IgD-negative memory B cell (primary cell): ENCODE measurements around the gene TOPAZ1. TPM values are rescaled to one million over a fixed set of nuclear protein-coding genes. Genes with fewer than 3 reads are reported as not detected.

ENCODE experiments used
- H3K27ac Mint-ChIP-seq, 3 donors: one replicate each; pipeline ENCODE4 v1.8.0; 2020 to 2022; ENCODE audit warnings: mild to moderate bottlenecking in 3 of 3, mixed read lengths in 3 of 3, moderate library complexity in 1 of 3
- H3K27me3 Mint-ChIP-seq: one replicate; pipeline ENCODE4 v1.8.0; 2021; ENCODE audit warnings: mixed read lengths
- H3K36me3 Mint-ChIP-seq: one replicate; pipeline ENCODE4 v1.8.0; 2020; ENCODE audit warnings: mild to moderate bottlenecking, mixed read lengths
- H3K4me1 Mint-ChIP-seq, 3 donors: one replicate each; pipeline ENCODE4 v1.8.0; 2020 to 2022; ENCODE audit warnings: mixed read lengths in 3 of 3, mild to moderate bottlenecking in 1 of 3
- H3K4me3 Mint-ChIP-seq, 4 donors: one replicate each; pipeline ENCODE4 v1.8.0; 2020 to 2022; ENCODE audit warnings: mild to moderate bottlenecking in 4 of 4, mixed read lengths in 4 of 4, moderate library complexity in 3 of 4
- H3K9me3 Mint-ChIP-seq, 3 donors: one replicate each; pipeline ENCODE4 v1.8.0; 2020 to 2021; ENCODE audit warnings: mixed read lengths in 3 of 3, mild to moderate bottlenecking in 1 of 3
- polyA plus RNA-seq: library from polyadenylated mRNA; unstranded; fragments of 300-500 nt; fragmentation: Illumina TruSeq; gene quantifications from one replicate; pipeline ENCODE4 v1.2.3, GENCODE V29; 2021

TOPAZ1 gene
- not detected for polyA plus RNA-seq

DNA sequence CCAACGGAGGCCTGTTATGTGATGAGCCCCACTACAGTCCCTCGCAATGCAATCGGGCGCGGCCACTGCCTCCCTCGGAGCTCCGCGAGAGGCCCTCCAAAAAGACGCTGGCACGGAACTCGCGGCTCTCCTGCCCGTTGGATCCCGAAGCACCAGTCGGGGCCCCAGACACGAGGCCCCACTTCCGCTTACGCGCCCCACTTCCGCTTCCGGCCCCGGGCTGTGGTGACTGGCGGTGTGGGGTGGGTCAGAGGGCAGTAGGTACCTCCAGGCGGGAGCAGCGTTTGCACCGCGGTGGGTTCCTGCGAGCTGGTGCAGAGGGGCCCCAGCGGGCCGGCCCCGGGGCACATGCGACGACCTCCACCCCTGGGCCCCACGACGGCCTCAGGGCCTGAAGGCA, at the start of gene TOPAZ1:
TOPAZ1 (plus strand) TSS at position 181 of the 400 bp plus-strand sequence; CDS start at position 349, 168 bp downstream.
- H3K27ac Mint-ChIP-seq, result no peak within 1 kb of the TSS
- peak within 1 kb of the TSS in 1 of 4 donors; percentile 18 for H3K4me3 Mint-ChIP-seq
- H3K36me3 Mint-ChIP-seq, result no peaks in the 10 kb centered on the region
- peaks cover 3% of the 10 kb centered on the region for H3K27me3 Mint-ChIP-seq
- peaks cover 0 to 1% (median 0%) of the 10 kb centered on the region in 3 donors for H3K9me3 Mint-ChIP-seq
- H3K4me1 Mint-ChIP-seq, result no peaks in the 10 kb centered on the region

DNA sequence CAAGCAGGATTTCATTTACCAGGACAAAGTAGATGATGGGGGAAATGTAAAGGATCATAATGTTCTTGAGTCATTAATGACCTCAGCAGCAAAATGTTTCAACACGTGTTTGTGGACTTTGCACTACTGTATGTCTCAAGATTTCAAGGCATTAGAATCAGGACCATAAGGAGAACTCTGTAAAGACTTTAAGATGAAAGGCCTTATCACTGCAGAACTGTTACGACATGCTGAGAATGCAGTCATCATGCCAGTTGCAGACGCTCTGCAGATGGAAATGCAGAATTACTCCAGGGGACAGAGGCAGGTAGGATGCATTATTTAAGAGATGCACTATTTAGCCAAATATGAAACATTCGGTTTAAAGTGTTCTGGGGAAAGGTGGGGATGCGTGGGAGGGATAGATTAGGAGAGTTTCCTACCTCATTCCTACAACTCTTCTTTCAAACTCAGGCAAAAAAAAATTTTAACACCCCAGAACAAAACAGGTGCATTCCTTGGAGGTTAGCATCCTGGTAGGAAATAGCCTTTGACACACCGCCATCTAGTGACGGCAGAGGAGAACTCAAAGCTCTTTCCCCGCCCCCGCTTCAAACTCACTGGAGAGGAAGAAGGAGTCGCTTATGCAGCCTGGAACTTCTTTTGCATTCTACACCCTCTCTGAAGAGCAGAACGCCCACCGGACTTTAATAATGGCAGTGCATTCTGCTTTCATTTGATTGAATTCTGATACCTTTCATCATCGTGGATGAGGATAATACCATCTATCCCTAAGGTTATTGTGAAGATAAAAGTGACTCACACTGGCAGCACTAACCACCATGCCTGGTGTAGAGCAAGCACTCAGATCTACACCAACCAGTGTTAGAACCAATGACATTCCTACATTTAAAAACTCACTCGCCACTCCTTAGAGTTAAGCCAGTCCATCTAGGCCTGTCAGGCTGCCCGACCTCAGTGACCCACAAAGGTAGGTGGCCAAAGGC, 43.1 kb upstream of the TOPAZ1 start:
- Mint-ChIP-seq H3K4me1 (no peaks in the 10 kb centered on the region), H3K27ac (no peak overlapping the region), H3K27me3 (peaks cover 4% of the 10 kb centered on the region), H3K36me3 (peaks cover 1% of the 10 kb centered on the region), H3K9me3 (no peaks in the 10 kb centered on the region), H3K4me3 (no peak overlapping the region)

DNA sequence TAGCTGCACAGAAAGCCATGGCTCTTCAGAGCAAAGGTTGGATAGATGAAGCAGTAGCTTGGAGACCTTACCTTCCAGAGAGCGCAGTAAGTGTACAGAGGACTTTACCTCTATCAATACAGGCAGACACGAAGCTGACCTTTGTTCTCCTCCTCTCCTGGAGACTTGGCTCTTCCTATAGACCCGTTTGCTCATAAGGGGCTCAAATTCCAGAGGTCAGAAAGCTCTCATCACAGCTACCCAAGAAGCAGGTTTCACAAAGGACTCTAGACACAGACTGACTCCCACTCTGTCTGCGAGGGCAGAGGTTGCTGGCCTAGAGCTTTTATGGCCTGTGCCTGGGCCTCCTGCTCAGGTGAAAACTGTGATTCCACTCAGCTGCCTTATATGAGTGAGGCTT, 35.4 kb upstream of the TOPAZ1 start:
- H3K4me3 Mint-ChIP-seq, result no peak overlapping the region
- no peak overlapping the region for H3K27ac Mint-ChIP-seq
- no peaks in the 10 kb centered on the region for H3K4me1 Mint-ChIP-seq
- H3K27me3 Mint-ChIP-seq, result peaks cover 24% of the 10 kb centered on the region
- no peaks in the 10 kb centered on the region for H3K9me3 Mint-ChIP-seq
- H3K36me3 Mint-ChIP-seq, result no peaks in the 10 kb centered on the region

DNA sequence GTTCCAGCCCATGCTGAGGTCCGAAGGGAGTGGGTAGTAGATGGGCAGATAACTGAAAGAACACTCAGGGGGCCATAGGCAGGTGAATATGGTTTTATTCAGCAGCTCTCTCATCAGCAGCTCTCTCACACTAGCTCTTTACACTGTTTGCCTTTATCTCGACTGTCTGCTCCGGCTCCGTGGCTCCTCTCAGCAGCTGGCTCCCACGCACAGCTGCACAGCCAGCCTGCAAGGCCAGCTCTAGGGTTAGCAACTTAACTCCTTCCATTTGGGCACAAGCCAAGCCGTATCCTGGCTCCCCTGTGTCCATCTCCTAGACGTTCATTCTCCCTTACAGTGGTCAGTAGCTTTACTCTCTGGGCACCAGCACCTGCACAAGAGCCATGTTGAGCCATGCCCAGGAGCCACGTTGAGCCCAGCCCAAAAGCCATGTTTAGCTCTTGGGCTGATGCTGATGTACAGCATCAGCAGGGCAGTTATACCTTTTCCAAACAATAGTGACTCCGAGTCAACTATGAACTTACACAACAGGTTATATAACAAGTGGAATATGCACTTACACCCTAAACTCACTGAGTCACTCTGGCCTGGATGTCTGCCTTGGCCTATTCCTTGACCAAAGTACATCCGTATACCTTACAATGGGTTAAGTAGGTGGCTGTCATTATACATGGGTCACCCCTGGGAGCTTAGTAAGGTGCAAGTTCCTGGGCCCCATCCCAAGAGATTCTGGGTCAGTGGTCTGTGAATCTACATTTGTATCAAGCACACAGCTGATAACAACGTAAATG, 34.6 kb upstream of the TOPAZ1 start:
- Mint-ChIP-seq H3K4me1 (no peaks in the 10 kb centered on the region), H3K27me3 (peaks cover 27% of the 10 kb centered on the region), H3K27ac (no peak overlapping the region), H3K4me3 (peak overlapping the region in 1 of 4 donors; percentile 20), H3K9me3 (no peaks in the 10 kb centered on the region), H3K36me3 (no peaks in the 10 kb centered on the region)

DNA sequence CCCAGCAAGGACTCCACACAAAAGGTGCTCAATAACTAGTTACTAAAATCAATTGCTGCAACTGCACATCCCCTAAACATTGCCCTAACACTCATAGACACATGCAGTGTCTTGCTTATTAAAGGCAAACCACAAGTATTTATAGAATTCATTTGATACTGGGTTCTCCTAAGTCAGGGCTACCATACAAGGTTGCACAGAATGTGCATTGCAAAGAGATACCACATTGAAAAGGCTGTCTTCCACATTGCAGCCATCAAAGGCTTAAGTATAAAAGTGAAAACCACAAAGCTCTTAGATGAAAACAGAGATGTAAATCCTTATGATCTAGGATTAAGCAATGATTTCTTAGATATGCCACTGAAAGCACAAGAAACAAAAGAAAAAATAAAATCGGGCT, 33.6 kb upstream of the TOPAZ1 start:
- no peak overlapping the region for H3K27ac Mint-ChIP-seq
- H3K4me3 Mint-ChIP-seq, result no peak overlapping the region
- H3K9me3 Mint-ChIP-seq, result no peaks in the 10 kb centered on the region
- H3K36me3 Mint-ChIP-seq, result no peaks in the 10 kb centered on the region
- H3K4me1 Mint-ChIP-seq, result no peaks in the 10 kb centered on the region
- H3K27me3 Mint-ChIP-seq, result peaks cover 27% of the 10 kb centered on the region

DNA sequence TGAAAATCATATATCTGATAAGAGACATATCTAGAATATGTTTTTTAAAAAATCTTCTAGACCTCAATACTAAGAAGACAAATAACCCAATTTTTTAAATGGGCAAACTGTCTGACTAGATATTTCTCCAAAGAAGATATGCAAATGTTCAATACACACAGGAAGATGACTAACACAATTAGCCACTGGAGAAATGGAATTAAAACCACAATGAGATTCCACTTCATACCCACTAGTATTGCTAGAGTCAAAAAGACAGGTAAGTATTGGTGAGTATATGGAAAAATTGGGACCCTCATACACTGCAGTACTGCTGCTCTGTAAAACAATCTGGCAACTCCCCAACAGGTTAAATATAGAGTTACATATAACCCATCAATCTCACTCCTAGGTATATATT, 33.1 kb upstream of the TOPAZ1 start:
- Mint-ChIP-seq H3K9me3 (no peaks in the 10 kb centered on the region), H3K27me3 (peaks cover 28% of the 10 kb centered on the region), H3K4me1 (no peaks in the 10 kb centered on the region), H3K36me3 (no peaks in the 10 kb centered on the region), H3K27ac (no peak overlapping the region), H3K4me3 (no peak overlapping the region)

DNA sequence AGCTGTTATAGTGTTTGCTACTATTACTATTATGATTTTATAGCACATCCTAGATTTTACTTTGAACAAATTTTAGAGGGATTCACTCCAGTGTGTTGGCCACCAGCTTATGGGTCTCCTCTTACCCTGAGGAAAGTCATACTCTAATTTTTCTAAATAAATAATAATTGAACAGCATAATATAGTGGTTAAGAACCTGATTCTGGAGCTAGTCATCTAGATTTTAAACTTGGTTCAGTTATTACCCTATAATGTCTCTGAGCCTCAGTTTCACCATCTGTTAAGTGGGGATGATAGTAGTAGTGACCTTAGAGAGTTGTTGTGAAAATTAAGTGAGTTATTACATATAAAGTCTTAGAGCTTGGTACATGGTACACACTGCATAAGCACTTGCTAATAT, 30.7 kb upstream of the TOPAZ1 start:
- Mint-ChIP-seq H3K9me3 (peaks cover 0 to 11% (median 3%) of the 10 kb centered on the region in 3 donors), H3K36me3 (no peaks in the 10 kb centered on the region), H3K27me3 (peaks cover 14% of the 10 kb centered on the region), H3K4me1 (no peaks in the 10 kb centered on the region), H3K4me3 (no peak overlapping the region), H3K27ac (no peak overlapping the region)

DNA sequence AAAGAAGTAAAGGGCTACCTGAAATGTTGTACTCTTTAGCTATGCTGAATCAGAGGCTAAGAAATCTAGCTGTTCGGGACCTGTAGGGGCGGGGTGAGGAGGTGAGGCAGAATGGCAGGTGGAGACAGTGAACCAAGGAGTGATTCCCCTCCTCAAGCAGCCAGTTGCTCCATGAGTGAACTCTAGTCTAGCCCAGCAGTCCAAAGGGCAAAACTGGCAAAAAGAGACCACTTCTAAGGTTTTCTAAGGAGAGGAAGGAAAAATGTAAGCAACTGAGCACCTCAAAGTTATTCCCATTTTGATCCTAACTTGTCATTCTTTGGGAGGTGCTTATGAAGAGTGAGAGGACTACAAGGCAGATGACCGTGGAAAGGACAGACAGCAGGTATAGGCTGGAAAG, 19.3 kb upstream of the TOPAZ1 start:
- Mint-ChIP-seq H3K27ac (no peak overlapping the region), H3K27me3 (peaks cover 22% of the 10 kb centered on the region), H3K4me1 (no peaks in the 10 kb centered on the region), H3K36me3 (no peaks in the 10 kb centered on the region), H3K4me3 (no peak overlapping the region), H3K9me3 (peaks cover 0 to 4% (median 0%) of the 10 kb centered on the region in 3 donors)

DNA sequence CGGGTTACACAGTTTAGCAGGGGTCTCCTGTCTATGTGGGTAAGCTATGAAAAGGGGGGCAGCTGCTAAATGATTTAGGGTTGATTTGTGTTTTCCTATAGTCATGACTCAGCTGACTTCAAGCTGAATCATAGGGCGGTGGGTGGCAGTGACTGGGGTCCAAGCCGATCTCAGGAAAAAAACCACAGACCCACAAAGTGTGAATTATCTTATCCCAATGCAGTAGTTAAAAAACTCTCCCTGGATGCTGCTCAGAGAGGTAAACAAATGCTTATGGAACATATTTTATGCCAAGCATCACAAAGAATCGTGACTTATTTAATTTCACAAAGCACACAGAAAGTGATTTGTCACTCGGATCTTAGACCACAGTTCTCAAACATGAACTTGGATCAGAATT, 18.4 kb upstream of the TOPAZ1 start:
- Mint-ChIP-seq H3K4me1 (no peaks in the 10 kb centered on the region), H3K9me3 (peaks cover 0 to 2% (median 0%) of the 10 kb centered on the region in 3 donors), H3K36me3 (no peaks in the 10 kb centered on the region), H3K4me3 (no peak overlapping the region), H3K27ac (no peak overlapping the region), H3K27me3 (peaks cover 22% of the 10 kb centered on the region)

DNA sequence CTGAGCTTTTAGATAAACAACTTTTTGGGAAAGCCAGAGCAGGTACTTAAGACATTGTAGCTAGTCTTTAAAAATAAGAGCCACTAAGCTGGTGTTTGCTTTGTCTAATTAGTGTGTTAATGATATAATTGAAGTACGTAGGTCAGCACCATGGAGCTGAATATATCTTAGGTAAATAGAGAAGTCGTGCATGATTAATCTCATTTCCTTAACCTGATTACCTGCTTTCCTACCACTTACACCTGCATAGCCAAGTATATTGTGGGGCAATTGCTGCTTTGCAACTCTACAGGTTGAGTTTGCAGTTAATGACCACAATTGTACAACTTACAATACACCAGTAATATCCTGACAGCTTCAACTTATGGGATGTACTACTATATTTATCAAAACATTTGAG, 17.6 kb upstream of the TOPAZ1 start:
- peaks cover 22% of the 10 kb centered on the region for H3K27me3 Mint-ChIP-seq
- no peak overlapping the region for H3K4me3 Mint-ChIP-seq
- no peak overlapping the region for H3K27ac Mint-ChIP-seq
- H3K4me1 Mint-ChIP-seq, result no peaks in the 10 kb centered on the region
- H3K36me3 Mint-ChIP-seq, result no peaks in the 10 kb centered on the region
- H3K9me3 Mint-ChIP-seq, result no peaks in the 10 kb centered on the region

DNA sequence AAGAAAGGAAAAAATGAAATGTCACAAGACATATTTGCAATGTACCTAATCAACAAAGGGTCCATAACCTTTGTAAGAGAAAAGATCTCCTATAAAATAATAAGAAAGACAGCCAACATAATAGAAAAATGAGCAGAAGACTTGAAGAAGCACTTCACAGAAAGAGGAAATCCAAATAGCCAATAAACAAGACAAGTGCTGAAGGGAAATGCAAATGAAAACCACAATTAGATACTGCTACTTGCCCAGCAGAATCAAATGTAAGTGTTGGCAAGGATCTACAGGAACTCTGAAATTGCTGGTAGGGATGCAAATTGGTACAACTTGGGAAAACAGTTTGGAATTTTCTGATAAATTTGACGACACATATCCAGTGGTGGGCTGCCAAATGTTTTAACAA, 15.1 kb upstream of the TOPAZ1 start:
- Mint-ChIP-seq H3K4me1 (no peaks in the 10 kb centered on the region), H3K4me3 (no peak overlapping the region), H3K36me3 (no peaks in the 10 kb centered on the region), H3K27ac (no peak overlapping the region), H3K27me3 (peaks cover 19% of the 10 kb centered on the region), H3K9me3 (no peaks in the 10 kb centered on the region)

DNA sequence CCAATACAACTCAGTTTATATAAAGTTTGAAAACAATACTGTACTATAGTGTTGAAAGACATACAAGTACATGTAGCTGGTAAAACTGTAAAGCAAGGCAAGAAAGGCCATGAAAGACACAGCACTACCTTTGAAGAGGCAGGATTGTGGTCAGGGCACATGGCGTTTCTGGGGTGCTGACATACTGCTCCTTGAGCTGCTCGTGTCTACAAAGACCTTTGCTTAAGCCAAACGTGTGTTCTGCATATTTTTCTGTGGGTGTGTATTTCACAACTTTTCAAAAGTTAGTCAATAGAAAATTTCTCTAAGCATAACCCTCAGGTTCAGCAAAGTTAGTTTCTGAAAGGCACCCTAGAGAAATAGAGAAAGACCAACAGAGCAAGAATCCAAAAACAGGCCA, 14.1 kb upstream of the TOPAZ1 start:
- Mint-ChIP-seq H3K4me1 (no peaks in the 10 kb centered on the region), H3K27me3 (peaks cover 16% of the 10 kb centered on the region), H3K4me3 (no peak overlapping the region), H3K27ac (no peak overlapping the region), H3K36me3 (no peaks in the 10 kb centered on the region), H3K9me3 (no peaks in the 10 kb centered on the region)

DNA sequence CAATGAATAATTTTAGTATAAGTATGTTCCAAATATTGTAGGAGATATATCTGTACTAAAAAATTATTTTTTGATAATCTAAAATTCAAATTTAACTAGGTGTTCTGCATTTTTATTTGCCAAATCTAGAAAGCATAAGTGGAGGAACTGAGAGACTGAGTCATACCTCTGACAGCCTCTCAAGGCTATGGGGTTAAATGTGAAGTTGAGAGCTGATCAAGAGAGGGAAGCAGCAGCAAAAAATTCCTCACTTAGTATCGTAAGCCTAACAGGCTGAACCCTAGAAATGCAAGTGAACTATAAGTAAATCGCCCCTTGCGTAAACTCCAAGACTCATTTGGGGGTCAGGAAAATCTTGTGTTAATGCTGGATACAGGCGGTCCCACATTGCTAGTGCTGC, 12.8 kb upstream of the TOPAZ1 start:
- H3K27me3 Mint-ChIP-seq, result peaks cover 12% of the 10 kb centered on the region
- H3K27ac Mint-ChIP-seq, result no peak overlapping the region
- no peaks in the 10 kb centered on the region for H3K36me3 Mint-ChIP-seq

DNA sequence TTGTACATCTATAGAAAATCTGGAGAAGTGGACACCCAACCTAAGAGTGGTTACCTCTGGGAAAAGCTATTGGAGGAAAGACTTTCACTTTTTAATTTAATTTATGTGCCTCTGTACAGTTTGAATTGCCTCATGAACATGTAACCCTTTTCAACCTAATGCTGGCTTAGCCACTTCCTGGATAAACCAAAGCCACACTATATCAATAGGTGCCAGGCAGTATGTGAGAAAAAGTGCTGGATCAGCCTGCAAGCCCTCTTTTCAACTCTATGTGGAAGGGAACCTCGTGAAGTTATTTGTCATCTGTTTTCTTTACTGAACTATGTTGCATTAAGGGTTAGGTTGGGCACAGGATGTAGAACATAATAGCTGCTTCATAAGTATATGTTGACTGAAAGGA, 9.3 kb upstream of the TOPAZ1 start:
- Mint-ChIP-seq H3K27me3 (peaks cover 4% of the 10 kb centered on the region), H3K4me3 (no peak overlapping the region), H3K27ac (no peak overlapping the region), H3K9me3 (no peaks in the 10 kb centered on the region), H3K36me3 (no peaks in the 10 kb centered on the region), H3K4me1 (peaks cover 0 to 3% (median 3%) of the 10 kb centered on the region in 3 donors)

More for the DNA sequence above, 12.8 kb upstream of the TOPAZ1 start:
- Mint-ChIP-seq H3K4me3 (no peak overlapping the region), H3K9me3 (no peaks in the 10 kb centered on the region), H3K4me1 (no peaks in the 10 kb centered on the region)

DNA sequence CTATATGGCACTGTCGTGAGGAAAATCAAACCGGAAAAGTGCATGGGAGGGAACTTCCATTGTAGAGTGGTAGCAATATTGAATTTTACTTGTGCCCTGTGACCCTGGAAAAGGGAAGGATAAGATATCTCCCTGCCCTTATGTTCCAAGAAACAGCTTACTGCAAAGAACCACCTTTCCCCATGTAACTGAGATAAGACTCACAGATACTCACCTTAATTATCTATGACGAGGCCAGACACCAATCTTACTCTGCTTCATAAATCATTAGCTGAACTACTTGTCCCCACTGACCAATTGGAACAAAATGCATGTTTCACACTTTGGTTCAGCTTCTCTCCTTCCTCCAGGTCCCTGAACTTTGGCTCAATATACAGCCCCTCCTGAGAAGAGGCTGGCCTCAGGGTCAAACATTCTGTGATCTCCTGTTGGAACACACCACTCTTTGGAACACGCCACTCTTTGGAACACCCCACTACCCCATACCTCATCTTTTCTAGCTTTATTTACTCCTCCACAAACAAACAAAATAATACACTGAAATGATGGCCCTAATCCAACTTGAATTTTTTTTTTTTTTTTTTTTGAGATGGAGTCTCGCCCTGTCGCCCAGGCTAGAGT, 6.9 kb upstream of the TOPAZ1 start:
- H3K9me3 Mint-ChIP-seq, result no peaks in the 10 kb centered on the region
- H3K4me1 Mint-ChIP-seq, result peaks cover 0 to 3% (median 3%) of the 10 kb centered on the region in 3 donors
- peaks cover 4% of the 10 kb centered on the region for H3K27me3 Mint-ChIP-seq
- H3K36me3 Mint-ChIP-seq, result no peaks in the 10 kb centered on the region
- no peak overlapping the region for H3K27ac Mint-ChIP-seq
- no peak overlapping the region for H3K4me3 Mint-ChIP-seq
